ENCODE data around the gene RNF145. TPM values are rescaled to one million over a fixed set of nuclear protein-coding genes. Genes with fewer than 3 reads are reported as not detected.

RNF145 gene
- total RNA-seq, 1 donor from 2014 or later = 67.8 TPM

DNA sequence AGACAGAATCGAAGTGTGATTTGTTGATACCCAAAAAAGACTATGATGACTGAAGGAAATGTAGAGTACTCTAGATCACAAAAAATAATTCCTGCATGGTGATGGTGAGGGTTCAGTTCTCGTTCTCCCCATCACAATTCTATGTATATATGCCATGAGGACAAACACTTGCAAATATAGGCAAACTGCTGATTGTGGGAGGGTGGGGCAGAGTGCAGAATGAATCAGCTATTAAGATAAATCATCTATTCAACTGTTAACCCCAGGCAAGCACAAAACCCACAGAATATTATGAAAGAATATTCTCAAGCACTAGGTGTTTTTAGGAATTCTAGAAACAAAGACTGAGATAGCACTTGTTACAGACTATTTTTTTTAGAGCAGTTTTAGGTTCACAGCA lies 39.8 kb upstream of the RNF145 start:
- no peak for DNase-seq (ENCODE audit: extremely low spot score in 2 of 2)
- intact Hi-C loops (cut with DNase I) = no loop called here
- Histone ChIP-seq H3K27me3 (no peaks in the 10 kb centered on the region), H3K4me3 (no peak overlapping the region), H3K9me3 (no peaks in the 10 kb centered on the region), H3K36me3 (no peaks in the 10 kb centered on the region), H3K4me1 (no peaks in the 10 kb centered on the region), H3K27ac (no peak overlapping the region)
- TF ChIP-seq POLR2AphosphoS5 (IDR thresholded peaks at IDR 0.05; ENCODE audit: insufficient read depth in 1 of 2, low read depth in 1 of 2) (no peak), POLR2A (IDR thresholded peaks at IDR 0.05) (no peak)
- TF ChIP-seq, protein P1, sequence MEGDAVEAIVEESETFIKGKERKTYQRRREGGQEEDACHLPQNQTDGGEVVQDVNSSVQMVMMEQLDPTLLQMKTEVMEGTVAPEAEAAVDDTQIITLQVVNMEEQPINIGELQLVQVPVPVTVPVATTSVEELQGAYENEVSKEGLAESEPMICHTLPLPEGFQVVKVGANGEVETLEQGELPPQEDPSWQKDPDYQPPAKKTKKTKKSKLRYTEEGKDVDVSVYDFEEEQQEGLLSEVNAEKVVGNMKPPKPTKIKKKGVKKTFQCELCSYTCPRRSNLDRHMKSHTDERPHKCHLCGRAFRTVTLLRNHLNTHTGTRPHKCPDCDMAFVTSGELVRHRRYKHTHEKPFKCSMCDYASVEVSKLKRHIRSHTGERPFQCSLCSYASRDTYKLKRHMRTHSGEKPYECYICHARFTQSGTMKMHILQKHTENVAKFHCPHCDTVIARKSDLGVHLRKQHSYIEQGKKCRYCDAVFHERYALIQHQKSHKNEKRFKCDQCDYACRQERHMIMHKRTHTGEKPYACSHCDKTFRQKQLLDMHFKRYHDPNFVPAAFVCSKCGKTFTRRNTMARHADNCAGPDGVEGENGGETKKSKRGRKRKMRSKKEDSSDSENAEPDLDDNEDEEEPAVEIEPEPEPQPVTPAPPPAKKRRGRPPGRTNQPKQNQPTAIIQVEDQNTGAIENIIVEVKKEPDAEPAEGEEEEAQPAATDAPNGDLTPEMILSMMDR (IDR thresholded peaks at IDR 0.05) = no peak

DNA sequence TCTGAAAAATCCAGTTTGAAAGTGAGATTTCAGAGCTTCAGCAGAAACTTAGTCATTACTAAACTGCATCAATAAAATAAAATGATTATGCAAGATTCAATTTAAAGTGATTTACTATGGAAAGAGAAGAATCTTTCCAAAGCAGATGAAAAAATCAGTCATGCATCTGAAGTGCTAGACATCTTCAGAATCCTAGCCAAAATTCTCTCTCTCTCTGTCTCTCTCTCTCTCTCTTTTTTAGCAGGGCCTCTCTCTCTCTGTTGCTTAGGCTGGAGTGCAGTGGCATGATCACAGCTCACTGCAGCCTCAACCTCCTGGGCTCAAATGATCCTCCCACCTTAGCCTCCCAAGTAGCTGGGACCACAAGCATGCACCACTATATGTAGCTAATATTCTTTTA lies 35.5 kb upstream of the RNF145 start:
- no peak for DNase-seq (ENCODE audit: extremely low spot score in 2 of 2)
- H3K4me3 ChIP-seq = no peak overlapping the region
- intact Hi-C loops (cut with DNase I) = no loop called here
- H3K36me3 ChIP-seq = no peaks in the 10 kb centered on the region
- H3K9me3 ChIP-seq = no peaks in the 10 kb centered on the region
- no peaks in the 10 kb centered on the region for H3K27me3 ChIP-seq
- TF ChIP-seq, protein P1 (IDR thresholded peaks at IDR 0.05) = no peak
- no peak for TF ChIP-seq POLR2A (IDR thresholded peaks at IDR 0.05)
- TF ChIP-seq POLR2AphosphoS5 (IDR thresholded peaks at IDR 0.05; ENCODE audit: insufficient read depth in 1 of 2, low read depth in 1 of 2) = no peak
- H3K4me1 ChIP-seq = no peaks in the 10 kb centered on the region
- H3K27ac ChIP-seq = no peak overlapping the region

DNA sequence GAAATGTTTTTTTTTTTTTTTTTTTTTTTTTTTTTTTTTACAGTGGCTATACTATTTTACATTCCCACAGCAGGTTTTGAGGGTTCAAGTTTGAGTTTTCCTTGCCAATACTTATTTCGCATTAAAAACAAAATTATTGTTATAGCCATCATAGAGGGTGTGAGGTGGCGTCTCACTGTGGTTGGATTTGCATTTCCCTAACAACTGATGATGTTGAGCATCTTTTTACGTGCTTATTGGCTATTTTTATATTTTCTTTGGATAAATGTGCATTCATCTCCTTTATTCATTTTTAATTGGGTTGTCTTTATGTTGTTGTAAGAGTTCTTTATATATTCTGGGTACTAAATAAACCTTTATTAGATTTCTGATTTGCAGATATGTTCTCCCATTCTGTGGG lies 34.8 kb upstream of the RNF145 start:
- Histone ChIP-seq H3K4me3 (no peak overlapping the region), H3K36me3 (no peaks in the 10 kb centered on the region), H3K9me3 (no peaks in the 10 kb centered on the region), H3K4me1 (no peaks in the 10 kb centered on the region), H3K27me3 (no peaks in the 10 kb centered on the region), H3K27ac (no peak overlapping the region)
- DNase-seq (ENCODE audit: extremely low spot score in 2 of 2) = no peak
- TF ChIP-seq POLR2A (IDR thresholded peaks at IDR 0.05) = no peak
- TF ChIP-seq POLR2AphosphoS5 (IDR thresholded peaks at IDR 0.05; ENCODE audit: insufficient read depth in 1 of 2, low read depth in 1 of 2) = no peak
- TF ChIP-seq, protein P1 (IDR thresholded peaks at IDR 0.05) = no peak
- intact Hi-C loops (cut with DNase I) = no loop called here

DNA sequence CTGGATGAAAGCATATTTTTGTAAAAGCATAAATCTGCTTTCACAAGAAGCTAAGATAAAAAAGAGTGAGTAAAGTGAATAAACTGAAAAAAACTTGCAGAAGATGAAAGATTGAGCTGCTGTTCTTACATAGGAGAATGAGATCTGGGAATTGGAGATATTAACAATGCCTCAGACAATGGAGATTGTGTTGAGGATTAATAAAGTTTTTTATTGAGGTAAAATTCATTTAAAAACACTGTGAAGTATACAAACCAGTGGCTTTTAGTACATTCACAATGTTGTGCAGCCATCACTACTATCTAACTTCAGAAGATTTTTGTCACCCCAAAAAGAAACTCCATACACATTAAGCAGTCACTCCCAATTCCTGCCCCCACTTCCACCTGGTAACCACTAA lies 34.0 kb upstream of the RNF145 start:
- H3K27ac ChIP-seq = no peak overlapping the region
- TF ChIP-seq POLR2AphosphoS5 (IDR thresholded peaks at IDR 0.05; ENCODE audit: insufficient read depth in 1 of 2, low read depth in 1 of 2) = no peak
- TF ChIP-seq POLR2A (IDR thresholded peaks at IDR 0.05) = no peak
- TF ChIP-seq, protein P1 (IDR thresholded peaks at IDR 0.05) = no peak
- intact Hi-C loops (cut with DNase I) = no loop called here
- no peaks in the 10 kb centered on the region for H3K4me1 ChIP-seq
- no peaks in the 10 kb centered on the region for H3K9me3 ChIP-seq
- no peak overlapping the region for H3K4me3 ChIP-seq
- H3K36me3 ChIP-seq = no peaks in the 10 kb centered on the region
- no peaks in the 10 kb centered on the region for H3K27me3 ChIP-seq
- no peak for DNase-seq (ENCODE audit: extremely low spot score in 2 of 2)

DNA sequence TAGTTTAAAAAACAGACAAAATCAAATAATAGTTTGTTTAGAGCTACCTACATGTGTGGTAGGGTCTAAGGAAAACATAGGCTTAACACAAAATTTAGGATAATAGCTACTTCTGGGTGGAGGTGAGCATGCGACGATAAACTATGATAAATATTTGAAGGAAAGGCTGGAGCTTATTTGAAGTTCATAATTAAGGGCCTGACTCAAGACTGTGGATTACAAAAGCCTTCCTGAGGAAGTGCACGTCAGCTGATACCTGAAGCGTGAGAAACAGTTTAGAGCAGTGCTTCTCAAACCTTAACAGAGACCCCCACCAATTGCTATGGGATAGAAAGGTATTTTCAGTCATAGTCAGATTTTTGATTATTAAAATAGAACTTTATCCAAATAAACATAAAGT lies 33.3 kb upstream of the RNF145 start:
- H3K9me3 ChIP-seq = no peaks in the 10 kb centered on the region
- intact Hi-C loops (cut with DNase I) = no loop called here
- H3K4me3 ChIP-seq = no peak overlapping the region
- no peaks in the 10 kb centered on the region for H3K4me1 ChIP-seq
- H3K36me3 ChIP-seq = no peaks in the 10 kb centered on the region
- H3K27ac ChIP-seq = no peak overlapping the region
- no peaks in the 10 kb centered on the region for H3K27me3 ChIP-seq
- TF ChIP-seq POLR2AphosphoS5 (IDR thresholded peaks at IDR 0.05; ENCODE audit: insufficient read depth in 1 of 2, low read depth in 1 of 2) (no peak), POLR2A (IDR thresholded peaks at IDR 0.05) (no peak)
- TF ChIP-seq, protein P1 (IDR thresholded peaks at IDR 0.05) = no peak
- no peak for DNase-seq (ENCODE audit: extremely low spot score in 2 of 2)
